GM21528 (cell line): ENCODE data around the gene KLLN.
"Not testable (repeated sequence)": the region's sequence is repeated elsewhere in the genome, so short reads cannot be mapped to it uniquely, and the experiment has no call there.

ENCODE experiments used
- ATAC-seq: cut with Tn5 transposase; IDR thresholded peaks from one replicate; pipeline ENCODE4 v1.9.1; 2021; ENCODE audit warnings: mild to moderate bottlenecking, moderate library complexity; ENCODE audit not compliant: unreplicated experiment, low FRiP score

Gene KLLN

DNA sequence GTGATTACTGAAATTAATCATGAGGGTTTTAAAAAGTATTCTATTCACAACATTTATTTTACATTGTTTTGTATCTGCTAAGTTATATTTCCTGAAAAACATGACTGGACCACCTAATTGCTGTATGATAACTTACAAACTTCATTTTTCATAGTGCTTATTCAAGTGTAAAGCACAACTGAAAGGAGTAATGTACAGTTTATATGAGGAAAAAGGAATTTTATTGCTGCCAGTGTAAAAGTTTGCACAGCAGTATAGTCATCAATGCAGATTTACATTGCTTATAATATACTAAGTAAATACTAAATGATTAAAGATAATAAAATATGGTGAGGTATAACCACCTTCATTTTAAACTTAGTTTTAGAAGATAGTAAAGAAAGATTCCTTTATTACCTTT lies 4.1 kb upstream of the KLLN start:
- no peak for ATAC-seq

DNA sequence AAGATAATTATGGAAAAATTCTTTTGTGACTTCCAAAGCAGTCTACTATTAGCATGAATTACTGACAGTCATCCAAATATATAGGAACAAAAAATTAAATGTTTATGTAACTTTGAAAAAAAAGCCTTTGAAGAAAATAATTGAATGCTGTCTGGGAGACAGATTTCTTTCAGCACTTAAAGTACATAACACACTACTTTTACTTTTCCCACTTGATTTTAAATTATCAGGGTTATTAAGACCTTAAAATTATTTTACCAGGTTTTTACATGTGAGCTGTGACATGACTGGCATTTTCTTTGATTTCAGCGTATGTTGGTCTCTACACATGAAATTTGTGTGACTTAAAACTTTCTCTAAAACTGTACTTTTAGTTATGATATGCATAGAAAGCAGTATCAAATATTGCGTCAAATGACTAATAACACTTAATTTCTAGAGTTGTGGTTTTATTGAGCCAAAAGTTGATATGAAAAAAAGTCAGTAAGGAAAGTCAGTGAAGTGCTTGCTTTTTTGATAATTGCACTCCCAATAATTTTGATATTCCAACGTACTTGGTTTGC lies 3.2 kb upstream of the KLLN start:
- ATAC-seq, result no peak

DNA sequence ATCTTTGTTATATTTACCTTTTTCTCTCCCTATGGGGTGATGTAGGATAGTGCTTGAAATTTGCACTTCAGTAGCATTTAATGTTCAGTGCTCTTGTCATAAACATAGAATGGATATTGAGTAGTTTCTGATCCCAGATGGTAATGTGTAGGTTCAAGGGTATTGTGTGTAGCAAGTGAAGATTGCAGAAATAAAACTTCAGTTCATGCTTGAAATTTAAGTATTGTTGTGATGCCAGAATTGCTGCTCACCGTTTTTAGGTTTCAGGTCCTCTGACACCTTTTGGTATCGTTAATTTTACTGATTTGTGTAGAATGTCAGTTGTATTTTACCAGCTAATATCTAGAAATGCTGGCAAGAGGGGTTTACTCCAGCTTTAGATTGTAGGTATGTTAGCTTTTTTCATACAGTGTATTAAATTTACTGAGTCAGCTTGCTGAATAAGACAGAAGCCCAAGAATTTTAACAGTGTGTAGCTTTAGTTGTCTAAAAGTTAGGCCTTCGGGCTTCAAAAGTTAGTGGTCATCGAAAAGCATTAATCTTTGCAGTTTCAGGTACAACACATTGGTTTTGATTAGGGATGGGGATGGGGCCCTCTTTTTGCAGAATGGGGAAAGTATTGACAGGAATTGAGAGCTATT lies 2.0 kb upstream of the KLLN start:
- no peak for ATAC-seq

DNA sequence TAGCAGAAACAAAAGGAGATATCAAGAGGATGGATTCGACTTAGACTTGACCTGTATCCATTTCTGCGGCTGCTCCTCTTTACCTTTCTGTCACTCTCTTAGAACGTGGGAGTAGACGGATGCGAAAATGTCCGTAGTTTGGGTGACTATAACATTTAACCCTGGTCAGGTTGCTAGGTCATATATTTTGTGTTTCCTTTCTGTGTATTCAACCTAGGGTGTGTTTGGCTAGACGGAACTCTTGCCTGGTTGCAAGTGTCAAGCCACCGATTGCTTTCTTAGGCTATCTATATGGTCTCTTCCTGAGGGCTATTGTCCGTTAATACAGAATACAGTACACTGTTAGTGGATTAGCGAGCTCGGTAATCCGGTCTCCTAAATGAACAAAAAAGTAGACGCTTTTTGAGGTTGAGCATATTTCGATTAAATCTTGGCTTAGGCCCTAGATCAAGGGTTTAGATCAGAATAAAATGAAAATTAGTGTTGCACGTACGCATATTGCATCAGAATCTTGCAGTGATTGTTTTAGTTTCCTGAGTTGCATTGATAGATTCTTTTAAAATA lies 1.2 kb upstream of the KLLN start:
- no peak for ATAC-seq

DNA sequence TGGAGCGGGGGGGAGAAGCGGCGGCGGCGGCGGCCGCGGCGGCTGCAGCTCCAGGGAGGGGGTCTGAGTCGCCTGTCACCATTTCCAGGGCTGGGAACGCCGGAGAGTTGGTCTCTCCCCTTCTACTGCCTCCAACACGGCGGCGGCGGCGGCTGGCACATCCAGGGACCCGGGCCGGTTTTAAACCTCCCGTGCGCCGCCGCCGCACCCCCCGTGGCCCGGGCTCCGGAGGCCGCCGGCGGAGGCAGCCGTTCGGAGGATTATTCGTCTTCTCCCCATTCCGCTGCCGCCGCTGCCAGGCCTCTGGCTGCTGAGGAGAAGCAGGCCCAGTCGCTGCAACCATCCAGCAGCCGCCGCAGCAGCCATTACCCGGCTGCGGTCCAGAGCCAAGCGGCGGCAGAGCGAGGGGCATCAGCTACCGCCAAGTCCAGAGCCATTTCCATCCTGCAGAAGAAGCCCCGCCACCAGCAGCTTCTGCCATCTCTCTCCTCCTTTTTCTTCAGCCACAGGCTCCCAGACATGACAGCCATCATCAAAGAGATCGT lies 690 bp upstream of the KLLN start:
- ATAC-seq, result not testable (repeated sequence)

DNA sequence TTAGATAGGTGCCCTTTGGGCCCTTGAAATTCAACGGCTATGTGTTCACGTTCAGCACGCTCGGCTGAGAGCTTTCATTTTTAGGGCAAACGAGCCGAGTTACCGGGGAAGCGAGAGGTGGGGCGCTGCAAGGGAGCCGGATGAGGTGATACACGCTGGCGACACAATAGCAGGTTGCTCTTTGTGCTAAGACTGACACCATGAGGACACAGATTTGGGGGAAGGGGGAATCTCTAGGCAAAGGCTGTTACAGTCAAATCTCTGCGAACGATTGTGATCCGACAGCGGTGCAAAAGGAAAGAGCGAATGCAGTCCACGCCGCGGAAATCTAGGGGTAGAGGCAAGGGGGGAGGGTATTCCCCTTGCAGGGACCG lies 667 bp downstream of the KLLN start:
- ATAC-seq, result peak; percentile 19

DNA sequence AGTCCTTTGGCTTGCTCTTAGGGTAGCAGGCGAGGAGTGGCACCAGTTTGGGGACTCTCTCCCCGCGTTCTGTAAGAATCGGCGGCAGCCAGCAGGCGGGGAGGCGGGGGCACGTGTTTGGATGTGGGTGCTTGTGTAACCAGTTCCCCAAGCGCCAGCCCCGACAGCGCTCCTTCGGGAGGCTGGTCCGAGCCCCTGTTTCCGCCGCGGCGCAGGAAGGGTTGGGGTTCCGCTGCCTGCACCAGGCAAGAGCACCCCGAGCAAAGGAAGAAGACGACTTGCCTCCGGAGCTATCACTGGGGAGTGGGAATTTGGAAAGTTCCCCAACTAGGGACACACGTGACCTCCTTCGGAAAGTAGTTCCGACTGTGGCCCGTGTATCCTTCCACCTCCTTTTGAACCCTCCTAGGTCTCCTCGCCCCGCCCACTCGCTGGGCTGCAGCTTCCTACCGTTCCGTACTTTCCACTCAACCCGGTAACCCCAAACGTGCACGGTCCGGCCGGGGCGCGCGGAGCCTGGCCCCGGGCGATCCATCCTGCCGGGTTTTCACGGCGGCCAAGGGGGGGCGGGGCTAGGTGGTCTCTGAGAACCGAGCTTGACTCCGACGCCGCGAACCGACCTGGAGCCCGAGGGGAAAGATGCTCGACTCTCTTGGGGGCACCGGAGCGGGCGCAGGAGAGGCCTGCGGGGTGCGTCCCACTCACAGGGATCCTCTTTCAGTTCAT lies 1.2 kb downstream of the KLLN start:
- peak; percentile 56 for ATAC-seq

DNA sequence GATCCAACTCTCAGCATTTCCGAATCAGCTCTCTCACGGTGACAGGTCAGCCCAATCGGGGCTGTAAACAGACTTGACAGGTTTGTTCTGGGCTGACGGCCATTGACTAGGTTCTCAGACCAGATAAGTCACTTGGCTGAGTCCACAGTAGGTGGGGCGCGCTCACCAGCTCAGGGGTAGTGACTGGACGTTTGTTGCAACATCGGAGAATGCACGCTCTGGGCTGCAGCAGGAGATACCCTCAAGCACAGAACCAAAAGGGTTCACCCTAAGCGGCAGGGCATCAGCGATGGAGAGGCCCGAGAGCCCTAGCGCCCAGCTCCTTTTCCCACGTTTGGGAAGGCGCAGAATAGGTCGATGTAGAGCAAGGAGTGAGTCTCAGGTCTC lies 1.8 kb downstream of the KLLN start:
- peak; percentile 3 for ATAC-seq

DNA sequence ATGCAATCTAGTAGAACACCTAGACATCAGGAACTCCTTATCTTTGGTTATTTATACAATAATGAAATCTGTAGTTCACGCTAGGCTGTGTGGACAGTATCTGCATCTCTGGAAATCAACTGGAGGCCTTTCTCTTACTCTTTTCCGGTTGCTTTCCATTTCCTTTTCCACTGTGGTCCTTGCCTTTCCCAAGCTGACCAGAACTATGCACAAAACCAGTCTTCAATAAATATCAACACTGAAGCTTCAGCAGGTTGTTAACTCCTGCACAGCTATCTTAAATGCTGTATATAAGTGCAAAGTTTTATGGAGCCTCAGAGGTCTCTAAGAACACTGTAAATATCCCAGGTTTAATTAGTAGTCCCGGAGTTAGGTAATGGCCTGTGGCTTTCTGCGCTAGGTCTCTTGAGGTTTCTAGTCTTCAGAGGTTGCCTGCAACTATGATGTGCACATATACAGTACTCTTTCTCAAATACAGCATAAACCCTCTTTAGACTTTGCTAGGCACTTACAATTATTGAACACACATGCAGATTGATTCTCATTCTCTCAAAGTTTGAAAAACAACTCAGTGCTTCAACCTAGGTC lies 2.4 kb downstream of the KLLN start:
- ATAC-seq, result no peak

DNA sequence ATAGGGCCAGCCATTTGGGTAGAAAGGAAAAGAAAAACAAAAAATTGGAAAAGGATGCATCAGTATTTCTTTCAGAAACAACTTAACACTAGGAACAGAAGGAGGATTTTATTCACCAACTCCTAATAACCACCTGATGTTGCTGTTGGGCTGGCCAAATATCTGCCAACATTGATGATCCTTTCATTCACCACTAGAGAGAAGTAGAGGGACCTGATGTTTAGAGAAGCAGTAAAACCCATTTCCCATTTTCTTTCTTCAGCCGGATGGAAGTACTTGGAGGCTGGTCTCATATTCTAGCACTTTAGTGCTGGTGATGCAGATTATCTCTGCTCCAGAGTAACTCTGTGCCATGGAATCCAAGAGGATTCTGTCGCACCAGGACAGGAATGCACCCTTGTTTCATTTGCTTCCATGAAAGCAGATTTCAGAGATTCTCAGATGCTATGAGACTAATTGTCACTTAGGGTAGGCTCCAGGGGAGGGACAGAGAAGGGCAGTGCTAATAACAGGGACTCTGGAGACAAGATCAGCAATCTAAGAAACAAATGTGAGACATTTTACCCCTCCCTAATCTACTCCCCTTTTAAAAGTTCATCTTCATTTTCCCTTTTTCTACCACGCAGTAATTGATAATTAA lies 3.1 kb downstream of the KLLN start:
- ATAC-seq, result no peak

DNA sequence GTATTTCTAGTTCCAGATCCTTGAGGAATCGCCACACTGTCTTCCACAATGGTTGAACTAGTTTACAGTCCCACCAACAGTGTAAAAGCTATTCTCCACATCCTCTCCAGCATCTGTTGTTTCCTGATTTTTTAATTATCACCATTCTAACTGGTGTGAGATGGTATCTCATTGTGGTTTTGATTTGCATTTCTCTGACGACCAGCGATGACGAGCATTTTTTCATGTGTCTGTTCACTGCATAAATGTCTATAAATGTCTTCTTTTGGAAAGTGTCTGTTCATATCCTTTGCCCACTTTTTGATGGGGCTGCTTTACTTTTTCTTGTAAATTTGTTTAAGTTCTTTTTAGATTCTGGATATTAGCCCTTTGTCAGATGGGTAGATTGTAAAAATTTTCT lies 7.7 kb downstream of the KLLN start:
- not testable (repeated sequence) for ATAC-seq

DNA sequence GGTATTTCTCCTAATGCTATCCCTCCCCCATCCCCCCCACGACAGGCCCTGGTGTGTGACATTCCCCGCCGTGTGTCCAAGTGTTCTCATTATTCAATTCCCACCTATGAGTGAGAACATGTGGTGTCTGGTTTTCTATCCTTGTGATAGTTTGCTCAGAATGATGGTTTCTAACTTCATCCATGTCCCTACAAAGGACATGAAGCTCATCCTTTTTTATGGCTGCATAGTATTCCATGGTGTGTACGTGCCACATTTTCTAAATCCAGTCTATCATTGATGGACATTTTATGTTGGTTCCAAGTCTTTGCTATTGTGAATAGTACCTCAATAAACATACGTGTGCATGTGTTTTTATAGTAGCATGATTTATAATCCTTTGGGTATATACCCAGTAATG lies 8.1 kb downstream of the KLLN start:
- ATAC-seq, result not testable (repeated sequence)

DNA sequence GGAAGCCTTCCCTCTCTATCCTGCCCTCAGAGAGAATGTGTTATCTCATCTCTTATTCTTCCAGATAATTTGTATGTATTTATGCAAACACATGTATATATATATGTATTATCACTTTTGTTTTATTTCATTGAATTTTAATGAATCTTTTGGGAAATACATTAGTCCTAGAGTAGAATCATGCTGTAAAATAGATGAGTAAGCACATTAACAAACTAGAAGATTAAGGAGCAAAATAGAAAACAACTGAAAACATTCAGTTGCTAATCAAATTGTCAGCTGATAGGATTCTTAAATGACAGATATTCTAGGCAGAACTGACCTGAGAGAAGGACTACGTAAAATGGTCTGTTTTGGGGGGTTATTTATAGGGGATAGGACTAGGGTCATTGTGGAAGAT lies 11.2 kb downstream of the KLLN start:
- ATAC-seq, result no peak

DNA sequence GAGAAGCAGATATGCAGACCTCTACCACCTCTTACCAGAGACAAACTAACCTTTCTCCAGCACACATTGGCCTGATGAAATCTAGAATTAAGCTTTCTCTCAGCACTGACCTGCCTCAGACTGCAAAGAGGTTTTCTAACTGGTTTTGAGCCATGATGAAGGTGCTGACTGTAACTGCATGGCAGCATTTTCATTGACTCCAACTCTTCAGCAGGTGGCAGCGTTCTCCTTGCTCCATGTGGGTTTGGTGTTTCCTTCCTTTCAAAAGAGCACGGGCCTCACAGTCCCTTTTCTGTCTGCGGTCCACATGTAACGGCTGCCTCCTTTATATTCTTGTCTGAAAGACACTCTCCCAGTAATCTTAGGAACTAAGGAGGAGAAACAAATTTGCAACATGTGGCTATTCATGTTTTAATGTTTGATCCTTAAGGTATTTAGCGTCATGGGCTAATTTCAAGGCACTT lies 12.6 kb downstream of the KLLN start:
- no peak for ATAC-seq

DNA sequence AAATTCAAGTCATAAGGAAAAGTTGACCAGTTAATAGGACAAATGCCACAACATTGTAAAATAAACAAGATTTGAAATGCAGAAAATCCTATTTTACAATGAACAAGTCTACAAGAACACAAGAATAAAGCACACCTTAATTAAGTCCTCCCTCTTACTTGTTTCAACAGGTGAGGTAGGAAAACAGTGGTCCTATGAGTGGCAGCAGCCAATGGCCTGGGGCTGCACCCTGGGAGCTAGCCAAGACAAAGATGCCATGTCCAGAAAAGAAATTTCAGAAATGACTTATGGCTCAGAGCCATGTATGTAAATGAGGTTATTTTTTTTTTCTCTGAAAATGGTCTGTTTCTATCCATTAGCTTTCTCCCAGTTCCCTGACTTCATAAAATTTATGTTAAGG lies 14.3 kb downstream of the KLLN start:
- no peak for ATAC-seq

DNA sequence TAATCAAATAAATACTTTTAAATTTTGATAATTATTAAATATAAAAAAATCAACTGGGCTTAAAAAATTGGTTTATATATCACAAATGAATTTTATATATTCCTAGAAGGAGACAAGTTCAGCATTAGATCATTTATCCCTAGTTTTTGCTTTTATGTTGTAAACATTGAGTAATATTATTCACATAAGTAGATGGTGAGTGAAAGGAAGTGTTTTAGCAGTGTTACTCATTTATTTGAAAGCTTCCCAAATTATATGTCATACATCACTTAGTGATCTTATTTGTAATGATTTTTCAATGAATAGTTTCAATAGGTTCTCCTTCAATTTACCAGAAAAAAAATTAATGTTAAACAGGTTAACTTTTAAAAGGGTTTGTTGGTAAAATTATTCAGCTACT lies 15.8 kb downstream of the KLLN start:
- ATAC-seq, result no peak

DNA sequence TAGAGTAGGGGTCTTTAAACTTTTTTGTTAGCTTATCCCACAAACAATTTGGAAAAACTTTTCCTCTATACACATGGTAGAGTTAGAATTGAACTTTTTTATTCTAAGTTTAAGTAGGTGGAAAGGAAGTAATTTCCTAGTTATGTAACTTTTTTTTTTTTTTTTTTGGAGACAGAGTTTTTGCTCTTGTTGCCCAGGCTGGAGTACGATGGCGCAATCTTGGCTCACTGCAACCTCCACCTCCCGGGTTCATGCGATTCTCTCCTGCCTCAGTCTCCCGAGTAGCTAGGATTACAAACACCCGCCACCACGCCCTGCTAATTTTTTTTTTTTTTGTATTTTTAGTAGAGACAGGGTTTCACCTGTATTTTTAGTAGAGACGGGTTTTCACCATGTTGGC lies 16.6 kb downstream of the KLLN start:
- not testable (repeated sequence) for ATAC-seq

DNA sequence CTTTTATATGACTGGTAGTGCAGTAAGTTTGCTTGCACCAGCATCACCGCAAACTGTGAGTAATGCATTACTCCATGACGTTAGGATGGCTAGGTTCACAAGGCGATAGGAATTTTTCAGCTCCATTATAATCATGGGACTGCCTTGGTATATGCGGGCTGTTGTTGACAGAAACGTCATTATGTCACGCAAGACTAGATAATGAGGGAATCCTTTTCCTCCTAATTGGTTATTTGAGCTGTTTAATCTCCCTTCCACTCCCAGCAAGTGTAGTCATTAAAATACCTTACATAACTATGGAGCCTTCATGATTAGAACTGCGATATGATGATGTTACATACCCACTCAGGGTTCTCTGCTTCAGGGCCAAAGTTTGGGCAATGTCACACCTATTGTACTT lies 17.3 kb downstream of the KLLN start:
- no peak for ATAC-seq

DNA sequence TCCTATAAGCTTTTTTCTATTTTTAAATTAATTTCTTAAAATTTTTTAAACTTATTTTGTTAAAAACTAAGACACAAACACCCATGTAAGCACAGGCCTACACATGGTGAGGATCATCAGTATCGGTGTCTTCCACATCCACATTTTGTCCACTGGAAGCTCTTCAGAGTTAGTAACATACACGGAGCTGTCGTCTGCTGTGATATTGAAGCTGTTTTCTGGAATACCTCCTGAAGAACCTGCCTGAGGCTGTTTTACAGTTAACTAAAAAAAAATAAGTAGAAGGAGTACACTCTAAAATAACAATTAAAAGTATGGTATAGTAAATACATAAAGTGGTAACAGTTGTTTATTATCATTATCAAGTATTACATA lies 17.7 kb downstream of the KLLN start:
- ATAC-seq, result no peak

DNA sequence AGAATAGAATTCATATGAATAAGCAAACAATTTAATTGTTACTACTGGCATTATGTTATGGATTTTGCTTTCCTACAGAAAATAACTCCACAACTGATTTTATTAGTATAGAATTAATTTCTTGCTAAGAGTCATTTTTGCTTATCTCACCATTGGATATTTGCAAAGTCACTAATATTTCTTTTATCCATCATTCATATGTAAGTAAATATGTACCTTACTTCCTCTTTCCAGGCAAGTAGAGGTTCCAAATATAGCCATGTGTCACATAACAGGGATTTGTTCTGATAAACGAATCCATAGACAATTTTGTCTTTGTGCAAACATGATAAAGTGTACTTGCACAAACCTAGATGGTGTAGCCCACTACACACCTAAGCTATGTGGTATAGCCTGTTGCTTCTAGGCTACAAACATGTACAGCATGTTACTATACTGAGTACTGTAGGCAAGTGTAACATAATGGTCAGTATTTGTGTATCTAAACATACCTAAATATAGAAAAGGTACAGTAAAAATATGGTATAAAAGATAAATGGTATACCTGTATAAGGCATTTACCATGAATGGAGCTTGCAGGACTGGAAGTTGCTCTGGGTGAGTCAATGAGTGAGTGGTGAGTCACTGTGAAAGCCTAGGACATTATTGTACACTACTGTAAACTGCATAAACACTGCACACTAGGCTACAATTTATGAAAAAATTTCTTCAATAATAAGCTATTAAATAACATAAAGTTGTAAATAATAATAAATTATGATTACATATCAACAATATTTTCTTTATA lies 18.3 kb downstream of the KLLN start:
- no peak for ATAC-seq
